Measurements from ENCODE around the gene LAMA2.

DNA sequence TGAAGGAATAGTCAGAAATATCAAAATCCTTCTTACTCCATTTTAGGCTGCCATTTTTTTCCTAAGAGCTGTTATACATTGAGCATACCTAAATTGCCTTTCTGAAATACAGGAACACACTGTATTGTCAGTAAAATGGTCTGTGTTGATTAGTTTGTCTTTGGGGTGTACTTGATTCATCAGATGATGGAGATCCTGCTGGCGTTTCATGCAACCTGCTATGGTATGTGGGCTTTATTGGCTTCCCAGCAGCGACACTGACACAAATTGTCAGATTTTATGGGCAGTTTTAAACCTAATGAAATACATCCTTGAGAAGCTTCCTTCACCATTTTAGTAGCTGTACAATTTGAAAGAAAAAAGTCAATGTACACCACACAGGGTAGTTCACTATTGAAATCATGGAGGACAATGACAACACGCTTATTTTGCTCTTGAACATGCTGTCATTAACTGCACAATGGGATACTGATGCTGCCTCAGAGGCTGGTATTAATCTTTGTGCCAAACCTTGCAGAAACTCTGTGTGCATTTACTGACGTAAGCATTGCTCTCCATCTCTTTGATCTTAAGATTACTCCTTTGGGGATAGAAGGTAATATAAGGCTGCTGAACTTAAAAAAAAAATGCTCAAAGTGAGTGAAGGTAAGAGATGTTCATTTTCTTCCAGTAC lies 124.9 kb downstream of the LAMA2 start:
- TF ChIP-seq, protein P1, sequence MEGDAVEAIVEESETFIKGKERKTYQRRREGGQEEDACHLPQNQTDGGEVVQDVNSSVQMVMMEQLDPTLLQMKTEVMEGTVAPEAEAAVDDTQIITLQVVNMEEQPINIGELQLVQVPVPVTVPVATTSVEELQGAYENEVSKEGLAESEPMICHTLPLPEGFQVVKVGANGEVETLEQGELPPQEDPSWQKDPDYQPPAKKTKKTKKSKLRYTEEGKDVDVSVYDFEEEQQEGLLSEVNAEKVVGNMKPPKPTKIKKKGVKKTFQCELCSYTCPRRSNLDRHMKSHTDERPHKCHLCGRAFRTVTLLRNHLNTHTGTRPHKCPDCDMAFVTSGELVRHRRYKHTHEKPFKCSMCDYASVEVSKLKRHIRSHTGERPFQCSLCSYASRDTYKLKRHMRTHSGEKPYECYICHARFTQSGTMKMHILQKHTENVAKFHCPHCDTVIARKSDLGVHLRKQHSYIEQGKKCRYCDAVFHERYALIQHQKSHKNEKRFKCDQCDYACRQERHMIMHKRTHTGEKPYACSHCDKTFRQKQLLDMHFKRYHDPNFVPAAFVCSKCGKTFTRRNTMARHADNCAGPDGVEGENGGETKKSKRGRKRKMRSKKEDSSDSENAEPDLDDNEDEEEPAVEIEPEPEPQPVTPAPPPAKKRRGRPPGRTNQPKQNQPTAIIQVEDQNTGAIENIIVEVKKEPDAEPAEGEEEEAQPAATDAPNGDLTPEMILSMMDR (IDR thresholded peaks at IDR 0.05; ENCODE audit: insufficient read depth, low read depth, low read length): no peak
- no peak for TF ChIP-seq EZH2 (IDR thresholded peaks at IDR 0.05; ENCODE audit: insufficient read depth, low read length)
